ENCODE data around the gene CDH13. TPM values are rescaled to one million over a fixed set of nuclear protein-coding genes. Genes with fewer than 3 reads are reported as not detected.

Gene CDH13
- total RNA-seq, 1 donor from 2014 or later, result 45.1 TPM

- DNase-seq (ENCODE audit: low spot score), result no peak
- H3K36me3 Mint-ChIP-seq (ENCODE audit: low read depth), result no peaks in the 10 kb centered on the region
- H3K27me3 Mint-ChIP-seq (ENCODE audit: low read depth), result no peaks in the 10 kb centered on the region
- H3K4me1 Mint-ChIP-seq (ENCODE audit: low read depth), result peaks cover 19% of the 10 kb centered on the region
- H3K4me3 Mint-ChIP-seq (ENCODE audit: unreplicated experiment), result no peak overlapping the region
- no peak for TF ChIP-seq CTCF (IDR thresholded peaks at IDR 0.05)
- no peaks in the 10 kb centered on the region for H3K9me3 Mint-ChIP-seq (ENCODE audit: low read depth)
- no peak overlapping the region for H3K27ac Mint-ChIP-seq (ENCODE audit: unreplicated experiment)
Observed at GRCh38 chr16:83138976-83139690, 512.4 kb downstream of the CDH13 start.

GRCh38 chr16:83143788-83144187 is 517.0 kb downstream of the CDH13 start:
- H3K27ac Mint-ChIP-seq (ENCODE audit: unreplicated experiment), result no peak overlapping the region
- no peaks in the 10 kb centered on the region for H3K27me3 Mint-ChIP-seq (ENCODE audit: low read depth)
- no peak overlapping the region for H3K4me3 Mint-ChIP-seq (ENCODE audit: unreplicated experiment)
- no peak for DNase-seq (ENCODE audit: low spot score)
- no peaks in the 10 kb centered on the region for H3K36me3 Mint-ChIP-seq (ENCODE audit: low read depth)
- peaks cover 8% of the 10 kb centered on the region for H3K4me1 Mint-ChIP-seq (ENCODE audit: low read depth)
- TF ChIP-seq CTCF (IDR thresholded peaks at IDR 0.05), result no peak
- H3K9me3 Mint-ChIP-seq (ENCODE audit: low read depth), result no peaks in the 10 kb centered on the region

GRCh38 chr16:83145297-83145696 is 518.5 kb downstream of the CDH13 start:
- no peaks in the 10 kb centered on the region for H3K36me3 Mint-ChIP-seq (ENCODE audit: low read depth)
- peaks cover 8% of the 10 kb centered on the region for H3K4me1 Mint-ChIP-seq (ENCODE audit: low read depth)
- H3K27ac Mint-ChIP-seq (ENCODE audit: unreplicated experiment), result no peak overlapping the region
- no peaks in the 10 kb centered on the region for H3K9me3 Mint-ChIP-seq (ENCODE audit: low read depth)
- no peak for TF ChIP-seq CTCF (IDR thresholded peaks at IDR 0.05)
- no peak overlapping the region for H3K4me3 Mint-ChIP-seq (ENCODE audit: unreplicated experiment)
- no peaks in the 10 kb centered on the region for H3K27me3 Mint-ChIP-seq (ENCODE audit: low read depth)
- no peak for DNase-seq (ENCODE audit: low spot score)

GRCh38 chr16:83147244-83147643 is 520.5 kb downstream of the CDH13 start:
- Mint-ChIP-seq H3K36me3 (ENCODE audit: low read depth) (no peaks in the 10 kb centered on the region), H3K27ac (ENCODE audit: unreplicated experiment) (no peak overlapping the region), H3K4me1 (ENCODE audit: low read depth) (peaks cover 8% of the 10 kb centered on the region), H3K4me3 (ENCODE audit: unreplicated experiment) (no peak overlapping the region), H3K9me3 (ENCODE audit: low read depth) (no peaks in the 10 kb centered on the region), H3K27me3 (ENCODE audit: low read depth) (no peaks in the 10 kb centered on the region)
- DNase-seq (ENCODE audit: low spot score), result no peak
- no peak for TF ChIP-seq CTCF (IDR thresholded peaks at IDR 0.05)

- Mint-ChIP-seq H3K4me1 (ENCODE audit: low read depth) (peaks cover 11% of the 10 kb centered on the region), H3K9me3 (ENCODE audit: low read depth) (no peaks in the 10 kb centered on the region), H3K36me3 (ENCODE audit: low read depth) (no peaks in the 10 kb centered on the region), H3K4me3 (ENCODE audit: unreplicated experiment) (no peak overlapping the region), H3K27ac (ENCODE audit: unreplicated experiment) (no peak overlapping the region), H3K27me3 (ENCODE audit: low read depth) (no peaks in the 10 kb centered on the region)
- DNase-seq (ENCODE audit: low spot score), result no peak
- no peak for TF ChIP-seq CTCF (IDR thresholded peaks at IDR 0.05)
Observed at GRCh38 chr16:83158320-83158957, 531.7 kb downstream of the CDH13 start.
